A673 (cell line): Measurements from ENCODE around the gene LSM11. TPM values are rescaled to one million over a fixed set of nuclear protein-coding genes. Genes with fewer than 3 reads are reported as not detected.

ENCODE experiments used
- BruUV-seq: library from RNA; stranded (reverse); fragments of 400-500 nt; replicated peaks from 2 replicates; lab custom pipeline; 2021; lab: Mats Ljungman, UMichigan
- CTCF ChIA-PET: fragments of 300-600 bp; sonication (Branson Sonifier 250); formaldehyde crosslinking; loops from one replicate; lab custom pipeline; 2022; ENCODE audit warnings: antibody characterized with exemption; lab: Charles Lee
- POLR2A ChIA-PET: fragments of 300-600 bp; sonication (Branson Sonifier 250); formaldehyde crosslinking; loops from one replicate; lab custom pipeline; 2022; ENCODE audit warnings: antibody characterized with exemption; ENCODE audit not compliant: low non-redundant PET; lab: Charles Lee
- DNase-seq: peaks from one replicate; pipeline ENCODE4 v3.0.0-alpha.2; 2015; ENCODE audit warnings: low spot score
- H3K27ac ChIP-seq: fragments of 200-600 bp; sonication (generic); 2 replicates; pipeline ENCODE4 v1.5.1; 2016; ENCODE audit warnings: mixed run types, low read depth, mild to moderate bottlenecking, mixed read lengths, antibody characterized with exemption, low read length; ENCODE audit not compliant: poor library complexity, severe bottlenecking
- H3K27me3 ChIP-seq: fragments of 200-600 bp; sonication (generic); replicated peaks from 2 replicates; pipeline ENCODE4 v1.6.1; 2017; ENCODE audit warnings: mixed run types, low read depth, mild to moderate bottlenecking, mixed read lengths, antibody characterized with exemption, low read length; ENCODE audit not compliant: insufficient read depth, poor library complexity
- H3K36me3 ChIP-seq: fragments of 200-600 bp; sonication (generic); 2 replicates; pipeline ENCODE4 v1.6.1; 2016; ENCODE audit warnings: mixed run types, mild to moderate bottlenecking, mixed read lengths, antibody characterized with exemption, low read length; ENCODE audit not compliant: insufficient read depth, poor library complexity, severe bottlenecking
- H3K4me1 ChIP-seq: fragments of 200-600 bp; sonication (generic); 2 replicates; pipeline ENCODE4 v1.6.1; 2017; ENCODE audit warnings: mixed run types, mild to moderate bottlenecking, mixed read lengths, antibody characterized with exemption, low read length; ENCODE audit not compliant: insufficient read depth, poor library complexity, severe bottlenecking
- H3K4me3 ChIP-seq: fragments of 200-600 bp; sonication (generic); 2 replicates; pipeline ENCODE4 v1.5.1; 2016; ENCODE audit warnings: low read depth, mixed run types, mild to moderate bottlenecking, mixed read lengths, low read length; ENCODE audit not compliant: poor library complexity, severe bottlenecking
- H3K9me3 ChIP-seq: fragments of 200-600 bp; sonication (generic); 2 replicates; pipeline ENCODE4 v1.6.1; 2016; ENCODE audit warnings: mixed run types, low read depth, mild to moderate bottlenecking, mixed read lengths, antibody characterized with exemption, low read length; ENCODE audit not compliant: poor library complexity, severe bottlenecking
- EZH2 ChIP-seq: fragments of 200-600 bp; sonication (generic); IDR thresholded peaks from 2 replicates; pipeline ENCODE4 v1.6.1; 2017; ENCODE audit warnings: borderline replicate concordance, low read depth, mild to moderate bottlenecking, mixed read lengths, antibody characterized with exemption, low read length; ENCODE audit not compliant: poor library complexity, severe bottlenecking
- intact Hi-C: fragments of 100-400 bp; cut with micrococcal nuclease; formaldehyde crosslinking; loops from one replicate; pipeline ENCODE4 v1.10.0; 2022; ENCODE audit not compliant: unreplicated experiment
- total RNA-seq: library from RNA; stranded (reverse); gene quantifications from 2 replicates; pipeline ENCODE4 v1.2.3, GENCODE V29; 2021
- TF ChIP-seq, protein P1 (sequence below): fragments of 300-800, 200-600 bp; sonication (generic); conservative IDR thresholded peaks from 2 replicates; pipeline ENCODE4 v1.5.1; 2017; ENCODE audit warnings: low read depth, mild to moderate bottlenecking, antibody characterized with exemption, low read length, moderate library complexity, mixed read lengths

LSM11 gene
- total RNA-seq, 1 experiment from 2014 or later = 3.6 TPM

DNA sequence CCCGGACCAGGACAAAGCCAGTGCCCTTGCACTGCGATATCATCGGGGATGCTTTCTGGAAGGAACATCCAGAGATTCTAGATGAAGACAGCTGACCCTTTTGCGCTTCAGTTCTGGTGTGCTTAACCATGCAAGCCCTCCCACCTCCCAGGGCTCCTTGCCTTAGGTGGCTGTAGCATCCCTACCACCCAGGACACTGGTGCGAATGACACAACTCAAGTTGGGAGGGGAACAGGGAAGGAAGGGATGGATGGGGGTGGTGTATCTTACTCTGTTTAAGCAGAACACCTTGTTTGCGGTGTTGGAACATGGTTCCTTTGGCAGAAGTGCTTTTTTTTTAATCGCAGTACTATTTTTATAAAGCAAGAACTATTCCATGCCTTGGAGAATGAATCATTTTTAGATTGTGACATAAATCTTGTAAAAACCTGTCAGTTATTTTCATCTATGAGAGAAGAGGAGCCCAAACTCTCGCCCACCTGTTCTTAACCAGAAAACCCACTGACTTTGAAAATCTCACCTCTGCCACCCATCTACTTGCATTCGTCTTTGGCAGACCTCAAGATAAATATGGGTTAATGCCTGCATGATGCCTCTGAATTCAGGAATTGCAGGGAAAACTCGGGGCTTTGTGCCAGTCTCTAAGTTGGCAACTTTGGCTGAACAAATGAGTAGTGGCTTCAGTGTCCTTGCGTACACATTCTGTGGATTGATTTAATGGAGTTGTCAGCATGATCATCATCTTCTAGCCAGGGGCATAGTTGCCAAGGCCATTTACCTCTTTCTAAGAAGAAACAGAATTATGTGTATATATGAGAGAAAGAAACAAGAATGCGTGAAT, 3.9 kb upstream of the LSM11 start:
- Histone ChIP-seq H3K36me3 (peaks cover 7% of the 10 kb centered on the region), H3K4me1 (no peaks in the 10 kb centered on the region), H3K27me3 (no peaks in the 10 kb centered on the region), H3K4me3 (no peak overlapping the region), H3K9me3 (no peaks in the 10 kb centered on the region), H3K27ac (no peak overlapping the region)
- DNase-seq = no peak
- BruUV-seq = no TSS peak
- TF ChIP-seq, protein P1, sequence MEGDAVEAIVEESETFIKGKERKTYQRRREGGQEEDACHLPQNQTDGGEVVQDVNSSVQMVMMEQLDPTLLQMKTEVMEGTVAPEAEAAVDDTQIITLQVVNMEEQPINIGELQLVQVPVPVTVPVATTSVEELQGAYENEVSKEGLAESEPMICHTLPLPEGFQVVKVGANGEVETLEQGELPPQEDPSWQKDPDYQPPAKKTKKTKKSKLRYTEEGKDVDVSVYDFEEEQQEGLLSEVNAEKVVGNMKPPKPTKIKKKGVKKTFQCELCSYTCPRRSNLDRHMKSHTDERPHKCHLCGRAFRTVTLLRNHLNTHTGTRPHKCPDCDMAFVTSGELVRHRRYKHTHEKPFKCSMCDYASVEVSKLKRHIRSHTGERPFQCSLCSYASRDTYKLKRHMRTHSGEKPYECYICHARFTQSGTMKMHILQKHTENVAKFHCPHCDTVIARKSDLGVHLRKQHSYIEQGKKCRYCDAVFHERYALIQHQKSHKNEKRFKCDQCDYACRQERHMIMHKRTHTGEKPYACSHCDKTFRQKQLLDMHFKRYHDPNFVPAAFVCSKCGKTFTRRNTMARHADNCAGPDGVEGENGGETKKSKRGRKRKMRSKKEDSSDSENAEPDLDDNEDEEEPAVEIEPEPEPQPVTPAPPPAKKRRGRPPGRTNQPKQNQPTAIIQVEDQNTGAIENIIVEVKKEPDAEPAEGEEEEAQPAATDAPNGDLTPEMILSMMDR = no peak
- no peak for TF ChIP-seq EZH2
- CTCF ChIA-PET = no interaction called here
- POLR2A ChIA-PET = no interaction called here
- intact Hi-C loops = loop anchor here (10.0 kb wide), 1 partner anchor 415 kb away; no protein-coding TSS in a partner anchor

DNA sequence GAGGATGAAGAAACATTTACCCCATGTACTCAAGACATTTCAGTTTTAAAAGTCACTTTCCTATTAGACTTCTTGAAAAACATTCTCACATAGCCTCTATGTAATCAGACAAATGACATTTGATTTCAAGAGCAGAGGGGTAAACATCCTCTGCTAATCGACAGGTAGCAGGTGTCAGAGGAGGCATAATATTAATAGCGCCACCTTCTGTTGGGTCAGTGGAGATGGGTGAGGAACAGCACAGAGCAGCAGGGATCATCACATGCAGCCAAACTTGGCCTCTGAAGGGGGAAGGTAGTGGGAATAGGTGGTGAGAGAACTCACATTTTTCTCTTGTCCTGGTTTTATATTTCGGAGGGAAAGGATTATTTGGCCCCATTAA, 3.3 kb upstream of the LSM11 start:
- no peaks in the 10 kb centered on the region for H3K27me3 ChIP-seq
- no peak for DNase-seq
- H3K9me3 ChIP-seq = no peaks in the 10 kb centered on the region
- no peak for TF ChIP-seq EZH2
- TF ChIP-seq, protein P1 = peak; percentile 56
- no peaks in the 10 kb centered on the region for H3K4me1 ChIP-seq
- H3K4me3 ChIP-seq = no peak overlapping the region
- intact Hi-C loops = loop anchor here (10.0 kb wide), 1 partner anchor 415 kb away; no protein-coding TSS in a partner anchor
- POLR2A ChIA-PET = no interaction called here
- no peak overlapping the region for H3K27ac ChIP-seq
- CTCF ChIA-PET = no interaction called here
- H3K36me3 ChIP-seq = peaks cover 7% of the 10 kb centered on the region
- no TSS peak for BruUV-seq

DNA sequence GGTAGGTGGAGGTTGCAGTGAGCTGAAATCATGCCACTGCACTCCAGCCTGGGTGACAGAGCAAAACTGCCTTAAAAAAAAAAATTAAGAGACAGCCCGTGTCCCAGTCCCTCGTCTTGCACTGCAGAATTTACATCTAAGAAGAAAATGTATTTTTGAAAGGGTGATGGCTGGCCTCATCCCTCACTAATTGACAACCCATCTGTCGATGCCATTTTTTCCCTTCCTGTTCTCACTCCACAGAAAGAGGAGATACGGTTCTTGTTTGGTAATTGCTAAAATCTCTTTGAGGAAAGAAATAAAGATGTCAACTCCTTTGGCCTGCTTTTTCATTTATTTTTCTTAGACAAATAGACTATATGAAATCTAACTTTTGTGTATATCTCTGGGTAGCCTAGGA, 2.4 kb upstream of the LSM11 start:
- BruUV-seq = no TSS peak
- Histone ChIP-seq H3K9me3 (no peaks in the 10 kb centered on the region), H3K4me3 (no peak overlapping the region), H3K4me1 (no peaks in the 10 kb centered on the region), H3K36me3 (peaks cover 7% of the 10 kb centered on the region), H3K27me3 (no peaks in the 10 kb centered on the region), H3K27ac (no peak overlapping the region)
- POLR2A ChIA-PET = interaction anchor here (0.6 to 0.7 kb wide), 2 partner anchors 10 to 42 kb away, joined by 4 to 5 read pairs; partner anchors contain the start of gene THG1L
- TF ChIP-seq EZH2 = no peak
- TF ChIP-seq, protein P1 = no peak
- CTCF ChIA-PET = interaction anchor here (0.7 kb wide), 2 partner anchors 230 to 721 kb away, joined by 3 to 6 read pairs; no protein-coding TSS in a partner anchor
- DNase-seq = no peak
- intact Hi-C loops = loop anchor here (10.0 kb wide), 1 partner anchor 416 kb away; no protein-coding TSS in a partner anchor
